ENCODE data around the gene NCOR2. TPM values are rescaled to one million over a fixed set of nuclear protein-coding genes. Genes with fewer than 3 reads are reported as not detected.

Gene NCOR2
- polyA plus RNA-seq, 1 donor (not counting 4 experiments of a cell fraction or from before 2014, with no cell fraction given): 4.7 TPM

DNA sequence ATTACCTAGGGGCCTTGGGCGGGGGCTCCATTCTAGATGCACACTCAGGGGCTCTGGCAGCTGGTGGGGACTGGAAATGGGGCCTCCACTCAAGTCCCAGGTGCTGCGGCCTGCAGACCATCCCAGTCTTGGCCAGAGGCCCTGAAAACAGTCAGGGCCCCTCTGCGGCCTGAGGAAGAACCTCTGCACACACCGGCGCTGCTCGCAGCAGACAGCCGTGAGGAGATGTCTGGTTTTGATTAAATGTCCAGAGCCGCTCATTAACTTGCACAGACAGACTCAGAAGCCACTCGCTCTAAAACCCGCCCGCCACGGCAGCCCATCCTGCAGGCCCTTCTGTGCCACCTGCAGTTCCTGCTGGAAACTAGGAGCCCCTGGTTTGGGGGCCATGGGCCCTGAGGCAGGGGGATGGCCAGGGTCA lies 36.4 kb upstream of the NCOR2 start:
- TF ChIP-seq EZH2 (IDR thresholded peaks at IDR 0.05; ENCODE audit: low read length): no peak
- TF ChIP-seq, protein P1, sequence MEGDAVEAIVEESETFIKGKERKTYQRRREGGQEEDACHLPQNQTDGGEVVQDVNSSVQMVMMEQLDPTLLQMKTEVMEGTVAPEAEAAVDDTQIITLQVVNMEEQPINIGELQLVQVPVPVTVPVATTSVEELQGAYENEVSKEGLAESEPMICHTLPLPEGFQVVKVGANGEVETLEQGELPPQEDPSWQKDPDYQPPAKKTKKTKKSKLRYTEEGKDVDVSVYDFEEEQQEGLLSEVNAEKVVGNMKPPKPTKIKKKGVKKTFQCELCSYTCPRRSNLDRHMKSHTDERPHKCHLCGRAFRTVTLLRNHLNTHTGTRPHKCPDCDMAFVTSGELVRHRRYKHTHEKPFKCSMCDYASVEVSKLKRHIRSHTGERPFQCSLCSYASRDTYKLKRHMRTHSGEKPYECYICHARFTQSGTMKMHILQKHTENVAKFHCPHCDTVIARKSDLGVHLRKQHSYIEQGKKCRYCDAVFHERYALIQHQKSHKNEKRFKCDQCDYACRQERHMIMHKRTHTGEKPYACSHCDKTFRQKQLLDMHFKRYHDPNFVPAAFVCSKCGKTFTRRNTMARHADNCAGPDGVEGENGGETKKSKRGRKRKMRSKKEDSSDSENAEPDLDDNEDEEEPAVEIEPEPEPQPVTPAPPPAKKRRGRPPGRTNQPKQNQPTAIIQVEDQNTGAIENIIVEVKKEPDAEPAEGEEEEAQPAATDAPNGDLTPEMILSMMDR (optimal IDR thresholded peaks at IDR 0.05 in 1 of 3, IDR thresholded peaks at IDR 0.05 in 1 of 3, conservative IDR thresholded peaks at IDR 0.05 in 1 of 3; ENCODE audit: extremely low read depth in 1 of 3, insufficient read depth in 2 of 3, low read length in 3 of 3): no peak
- dilution Hi-C loops (cut with MboI; ENCODE audit: extremely low pct_ligation_motif_present, low sequenced_read_pairs): no loop called here
- no peaks in the 10 kb centered on the region for H3K9me1 ChIP-seq (ENCODE audit: control insufficient read depth, extremely low read depth, insufficient read depth, low read length)
- no peaks in the 10 kb centered on the region for H3K9me3 ChIP-seq (ENCODE audit: control insufficient read depth, low read depth, low read length)
- no peaks in the 10 kb centered on the region for H4K20me1 ChIP-seq (ENCODE audit: control insufficient read depth, extremely low read depth, insufficient read depth, low read length)
- H3K4me2 ChIP-seq (ENCODE audit: control insufficient read depth, extremely low read depth, insufficient read depth, low read depth, low read length): no peak overlapping the region
- no peak overlapping the region for H3K4me3 ChIP-seq (ENCODE audit: control insufficient read depth in 2 of 3, extremely low read depth in 1 of 3, insufficient read depth in 2 of 3, low read depth in 1 of 3, low read length in 3 of 3)
- no peak overlapping the region for H3K9ac ChIP-seq (ENCODE audit: control insufficient read depth, extremely low read depth, insufficient read depth, low read length)
- no peaks in the 10 kb centered on the region for H3K27me3 ChIP-seq (ENCODE audit: control insufficient read depth, extremely low read depth, insufficient read depth, low read length)
- FAIRE-seq (no peak), DNase-seq (ENCODE audit: low read depth, low spot score) (no peak)
- H3K4me1 ChIP-seq (ENCODE audit: control insufficient read depth, extremely low read depth, insufficient read depth, low read length): peaks cover 13% of the 10 kb centered on the region
- H3K27ac ChIP-seq (ENCODE audit: control insufficient read depth, insufficient read depth, low read length): no peak overlapping the region
- H3K79me2 ChIP-seq (ENCODE audit: control insufficient read depth, insufficient read depth, low read length): no peaks in the 10 kb centered on the region
- H3K36me3 ChIP-seq (ENCODE audit: control insufficient read depth in 2 of 2, extremely low read depth in 1 of 2, insufficient read depth in 2 of 2, low read length in 2 of 2): no peaks in the 10 kb centered on the region
- no peak overlapping the region for H2AFZ ChIP-seq (ENCODE audit: control insufficient read depth, low read length)

DNA sequence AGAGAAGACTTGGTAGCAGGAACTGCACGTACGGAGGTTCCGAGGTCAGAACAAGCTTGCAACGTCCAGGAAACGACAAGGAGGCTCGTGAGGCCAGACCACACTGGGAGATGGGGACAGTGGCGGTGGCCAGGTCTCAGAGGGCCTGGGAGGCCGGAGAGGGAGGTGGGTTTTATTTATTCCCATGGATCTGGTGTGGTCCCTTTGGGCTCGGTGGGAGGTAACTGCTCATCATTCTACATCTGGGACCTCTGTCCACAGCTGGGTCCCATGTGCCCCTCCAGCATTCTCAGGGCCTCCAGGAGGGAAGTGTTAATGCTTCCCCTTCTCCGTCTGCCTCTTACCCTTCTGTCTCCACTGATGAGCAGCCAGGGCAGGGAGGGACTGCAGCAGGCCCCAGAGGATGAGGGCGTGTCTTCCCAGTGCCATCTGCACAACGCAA lies 35.7 kb upstream of the NCOR2 start:
- FAIRE-seq: no peak
- Histone ChIP-seq H4K20me1 (ENCODE audit: control insufficient read depth, extremely low read depth, insufficient read depth, low read length) (no peaks in the 10 kb centered on the region), H3K27me3 (ENCODE audit: control insufficient read depth, extremely low read depth, insufficient read depth, low read length) (no peaks in the 10 kb centered on the region), H3K9me3 (ENCODE audit: control insufficient read depth, low read depth, low read length) (no peaks in the 10 kb centered on the region), H2AFZ (ENCODE audit: control insufficient read depth, low read length) (no peak overlapping the region), H3K9me1 (ENCODE audit: control insufficient read depth, extremely low read depth, insufficient read depth, low read length) (no peaks in the 10 kb centered on the region), H3K27ac (ENCODE audit: control insufficient read depth, insufficient read depth, low read length) (no peak overlapping the region), H3K4me1 (ENCODE audit: control insufficient read depth, extremely low read depth, insufficient read depth, low read length) (peaks cover 5% of the 10 kb centered on the region), H3K79me2 (ENCODE audit: control insufficient read depth, insufficient read depth, low read length) (no peaks in the 10 kb centered on the region), H3K4me3 (ENCODE audit: control insufficient read depth in 2 of 3, extremely low read depth in 1 of 3, insufficient read depth in 2 of 3, low read depth in 1 of 3, low read length in 3 of 3) (no peak overlapping the region), H3K4me2 (ENCODE audit: control insufficient read depth, extremely low read depth, insufficient read depth, low read depth, low read length) (no peak overlapping the region), H3K9ac (ENCODE audit: control insufficient read depth, extremely low read depth, insufficient read depth, low read length) (no peak overlapping the region), H3K36me3 (ENCODE audit: control insufficient read depth in 2 of 2, extremely low read depth in 1 of 2, insufficient read depth in 2 of 2, low read length in 2 of 2) (no peaks in the 10 kb centered on the region)
- dilution Hi-C loops (cut with MboI; ENCODE audit: extremely low pct_ligation_motif_present, low sequenced_read_pairs): no loop called here
- DNase-seq (ENCODE audit: low read depth, low spot score): no peak
- no peak for TF ChIP-seq EZH2 (IDR thresholded peaks at IDR 0.05; ENCODE audit: low read length)
- TF ChIP-seq, protein P1 (optimal IDR thresholded peaks at IDR 0.05 in 1 of 3, IDR thresholded peaks at IDR 0.05 in 1 of 3, conservative IDR thresholded peaks at IDR 0.05 in 1 of 3; ENCODE audit: extremely low read depth in 1 of 3, insufficient read depth in 2 of 3, low read length in 3 of 3): no peak

Data from keratinocyte (primary cell).